GM23248 (cell line): ENCODE results near the gene HNRNPH1.

Experiments used
- EZH2 ChIP-seq: fragments of 200-600 bp; sonication (generic); IDR thresholded peaks from 2 replicates; pipeline ENCODE4 v1.6.1; 2018; ENCODE audit warnings: antibody characterized with exemption, mild to moderate bottlenecking; ENCODE audit not compliant: insufficient read depth, poor library complexity, severe bottlenecking
- EZH2phosphoT487 ChIP-seq: fragments of 200-600 bp; sonication (generic); IDR thresholded peaks from 2 replicates; pipeline ENCODE4 v1.6.1; 2018; ENCODE audit warnings: antibody characterized with exemption, moderate library complexity, mild to moderate bottlenecking, low read depth; ENCODE audit not compliant: insufficient read depth

DNA sequence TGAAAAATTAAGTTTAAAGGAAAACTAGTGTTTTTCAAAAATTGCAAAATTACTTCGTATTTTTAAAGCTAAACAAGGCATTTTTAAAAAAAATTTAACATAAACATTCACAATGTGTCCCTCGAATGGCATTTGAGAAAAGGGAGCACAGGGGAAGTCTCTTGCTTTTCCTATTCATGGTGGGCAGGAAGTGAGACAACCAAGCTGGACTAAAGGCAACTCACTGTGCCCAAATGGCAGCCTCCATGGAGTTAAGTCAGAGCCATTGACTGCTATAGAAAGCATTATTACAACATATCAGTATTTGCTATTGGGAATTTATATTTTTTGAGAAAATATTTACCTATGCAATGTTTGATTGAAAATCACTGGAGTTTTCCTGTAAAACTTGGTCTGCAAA lies 8.3 kb downstream of the HNRNPH1 start:
- TF ChIP-seq EZH2 (no peak), EZH2phosphoT487 (no peak)
